Measurements from ENCODE around the gene FAM184A. TPM values are rescaled to one million over a fixed set of nuclear protein-coding genes. Genes with fewer than 3 reads are reported as not detected.

The FAM184A gene
- total RNA-seq, 1 donor from 2014 or later, result 15.4 TPM

DNA sequence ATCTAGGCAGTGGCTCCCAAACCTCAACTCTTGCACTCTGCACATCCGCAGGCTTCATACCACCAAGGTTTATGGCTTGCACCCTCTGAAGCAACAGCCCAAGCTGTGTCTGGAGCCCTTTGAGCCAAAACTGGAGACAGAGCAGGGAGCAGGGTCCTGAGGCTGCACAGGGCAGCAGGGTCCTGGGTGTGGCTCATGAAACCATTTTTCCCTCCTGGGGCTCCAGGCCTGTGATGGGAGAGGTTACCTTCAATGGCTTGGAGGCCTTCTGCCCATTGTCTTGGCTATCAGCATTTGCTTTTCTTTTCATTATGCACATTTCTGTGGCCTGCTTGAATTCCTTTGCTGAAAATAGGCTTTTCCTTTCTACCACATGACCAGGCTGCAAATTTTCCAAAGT is 6.3 kb upstream of the FAM184A start:
- intact Hi-C loops (cut with DNase I), result no loop called here
- no peak overlapping the region for H3K4me3 ChIP-seq
- TF ChIP-seq, protein P1, sequence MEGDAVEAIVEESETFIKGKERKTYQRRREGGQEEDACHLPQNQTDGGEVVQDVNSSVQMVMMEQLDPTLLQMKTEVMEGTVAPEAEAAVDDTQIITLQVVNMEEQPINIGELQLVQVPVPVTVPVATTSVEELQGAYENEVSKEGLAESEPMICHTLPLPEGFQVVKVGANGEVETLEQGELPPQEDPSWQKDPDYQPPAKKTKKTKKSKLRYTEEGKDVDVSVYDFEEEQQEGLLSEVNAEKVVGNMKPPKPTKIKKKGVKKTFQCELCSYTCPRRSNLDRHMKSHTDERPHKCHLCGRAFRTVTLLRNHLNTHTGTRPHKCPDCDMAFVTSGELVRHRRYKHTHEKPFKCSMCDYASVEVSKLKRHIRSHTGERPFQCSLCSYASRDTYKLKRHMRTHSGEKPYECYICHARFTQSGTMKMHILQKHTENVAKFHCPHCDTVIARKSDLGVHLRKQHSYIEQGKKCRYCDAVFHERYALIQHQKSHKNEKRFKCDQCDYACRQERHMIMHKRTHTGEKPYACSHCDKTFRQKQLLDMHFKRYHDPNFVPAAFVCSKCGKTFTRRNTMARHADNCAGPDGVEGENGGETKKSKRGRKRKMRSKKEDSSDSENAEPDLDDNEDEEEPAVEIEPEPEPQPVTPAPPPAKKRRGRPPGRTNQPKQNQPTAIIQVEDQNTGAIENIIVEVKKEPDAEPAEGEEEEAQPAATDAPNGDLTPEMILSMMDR (IDR thresholded peaks at IDR 0.05), result no peak
- ATAC-seq (no peak), DNase-seq (no peak)
- H3K36me3 ChIP-seq, result no peaks in the 10 kb centered on the region
- peaks cover 3% of the 10 kb centered on the region for H3K9me3 ChIP-seq
- no peaks in the 10 kb centered on the region for H3K4me1 ChIP-seq
- H3K27ac ChIP-seq, result no peak overlapping the region
- H3K27me3 ChIP-seq, result no peaks in the 10 kb centered on the region

DNA sequence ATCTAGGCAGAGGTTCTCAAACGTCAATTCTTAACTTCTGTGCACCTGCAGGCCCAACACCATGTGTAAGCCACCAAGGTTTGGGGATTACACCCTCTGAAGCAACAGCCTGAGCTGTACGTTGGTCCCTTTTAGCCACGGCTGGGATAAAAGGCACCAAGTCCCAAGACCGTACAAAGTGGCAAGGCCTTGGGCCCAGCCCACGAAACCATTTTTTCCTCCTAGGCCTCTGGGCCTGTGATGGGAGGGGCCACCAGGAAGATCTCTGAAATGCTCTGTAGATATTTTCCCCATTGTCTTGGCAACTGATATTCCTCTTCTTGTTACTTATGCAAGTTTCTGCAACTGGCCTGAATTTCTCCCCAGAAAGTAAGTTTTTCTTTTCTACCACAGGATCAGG is 4.5 kb upstream of the FAM184A start:
- peaks cover 3% of the 10 kb centered on the region for H3K9me3 ChIP-seq
- TF ChIP-seq, protein P1 (IDR thresholded peaks at IDR 0.05), result no peak
- no peaks in the 10 kb centered on the region for H3K4me1 ChIP-seq
- H3K4me3 ChIP-seq, result no peak overlapping the region
- H3K36me3 ChIP-seq, result no peaks in the 10 kb centered on the region
- intact Hi-C loops (cut with DNase I), result no loop called here
- H3K27ac ChIP-seq, result no peak overlapping the region
- ATAC-seq, result no peak
- DNase-seq, result no peak
- H3K27me3 ChIP-seq, result no peaks in the 10 kb centered on the region

DNA sequence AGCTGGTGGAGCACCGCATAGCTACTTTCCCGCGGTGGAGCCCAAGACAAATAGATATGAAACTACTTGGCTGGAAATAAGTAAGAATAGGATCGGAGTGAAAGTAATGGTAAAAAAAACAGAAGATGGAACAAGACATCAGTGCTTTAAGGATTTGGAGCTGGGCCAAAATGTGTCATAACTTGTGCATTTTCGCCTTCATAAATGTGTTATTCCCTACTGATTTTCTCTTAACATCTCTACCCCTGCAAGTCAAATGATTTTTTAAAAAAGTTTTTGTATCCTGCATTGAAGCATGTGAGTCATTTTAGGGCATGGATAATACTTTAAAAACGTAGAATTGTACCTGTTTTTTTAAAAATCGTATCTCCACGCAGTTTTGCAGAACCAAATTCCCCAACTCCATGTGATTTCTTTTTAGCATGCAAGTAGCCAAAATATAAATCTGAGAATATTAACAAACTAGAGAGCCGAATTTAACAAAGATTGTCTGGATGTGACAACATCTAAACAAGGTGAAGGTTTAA is 882 bp upstream of the FAM184A start:
- peaks cover 3% of the 10 kb centered on the region for H3K9me3 ChIP-seq
- peak overlapping the region; percentile 80 for H3K4me3 ChIP-seq
- H3K4me1 ChIP-seq, result no peaks in the 10 kb centered on the region
- intact Hi-C loops (cut with DNase I), result no loop called here
- no peak for ATAC-seq
- no peak for DNase-seq
- no peaks in the 10 kb centered on the region for H3K27me3 ChIP-seq
- TF ChIP-seq, protein P1 (IDR thresholded peaks at IDR 0.05), result no peak
- H3K36me3 ChIP-seq, result no peaks in the 10 kb centered on the region
- peak overlapping the region; percentile 85 for H3K27ac ChIP-seq

DNA sequence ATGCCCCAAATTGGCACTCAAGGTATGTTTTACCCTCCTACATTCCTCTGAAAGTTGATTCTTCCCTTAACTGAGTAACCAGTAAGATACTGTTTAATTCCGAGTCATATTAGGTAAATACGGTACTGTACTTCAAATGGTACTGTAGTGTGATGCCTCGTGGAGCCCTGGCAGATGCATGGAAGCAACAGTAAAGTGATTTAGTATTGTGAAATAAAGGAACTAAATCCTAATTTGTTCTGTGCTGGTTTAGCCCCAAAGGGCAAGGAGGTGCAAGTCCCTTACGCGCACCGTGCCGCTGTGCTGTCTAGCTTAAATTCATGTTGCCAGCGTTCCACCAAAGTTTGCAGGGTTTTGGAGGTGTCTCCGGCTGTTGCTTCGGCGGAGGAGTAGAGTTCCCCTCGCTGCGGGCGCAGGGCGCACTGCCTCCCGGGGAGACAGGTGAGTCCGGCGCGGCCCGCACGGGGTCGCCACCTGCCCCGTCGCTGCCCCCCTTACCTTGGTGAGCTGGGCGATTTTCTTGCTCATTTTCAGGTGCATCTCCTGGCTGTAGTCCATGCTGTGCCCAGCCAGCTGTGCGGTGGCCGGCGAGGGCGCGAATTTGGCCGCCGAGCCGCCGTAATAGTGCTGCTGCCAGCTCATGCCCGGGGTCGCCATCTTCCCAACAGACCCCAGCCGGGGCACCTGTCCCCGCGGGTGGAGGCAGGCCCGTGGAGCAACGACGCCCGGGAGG is 655 bp downstream of the FAM184A start:
- DNase-seq, result peak; percentile 80
- Histone ChIP-seq H3K4me1 (no peaks in the 10 kb centered on the region), H3K4me3 (peak overlapping the region; percentile 80), H3K36me3 (no peaks in the 10 kb centered on the region), H3K27ac (peak overlapping the region; percentile 85), H3K27me3 (no peaks in the 10 kb centered on the region), H3K9me3 (no peaks in the 10 kb centered on the region)
- intact Hi-C loops (cut with DNase I), result no loop called here
- ATAC-seq, result peak; percentile 68
- TF ChIP-seq, protein P1 (IDR thresholded peaks at IDR 0.05), result peak; percentile 41

DNA sequence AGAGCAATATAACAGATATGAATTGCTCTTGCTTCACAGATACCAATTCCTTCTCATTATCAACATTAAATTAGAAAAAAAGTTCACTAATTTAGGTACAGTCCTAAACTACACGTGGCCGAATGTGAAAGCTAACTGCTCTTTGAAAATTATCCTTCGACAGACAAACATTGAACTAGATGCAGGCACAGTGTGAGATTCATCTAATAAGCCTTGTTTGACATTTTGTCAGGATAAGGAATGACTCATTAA is 1.1 kb downstream of the FAM184A start:
- ATAC-seq (no peak), DNase-seq (no peak)
- TF ChIP-seq, protein P1 (IDR thresholded peaks at IDR 0.05), result no peak
- Histone ChIP-seq H3K27me3 (no peaks in the 10 kb centered on the region), H3K9me3 (no peaks in the 10 kb centered on the region), H3K4me3 (peak overlapping the region; percentile 80), H3K27ac (peak overlapping the region; percentile 85), H3K4me1 (no peaks in the 10 kb centered on the region), H3K36me3 (no peaks in the 10 kb centered on the region)
- intact Hi-C loops (cut with DNase I), result no loop called here
